Spleen (tissue), 7 donors: ENCODE measurements around the gene SCIMP.
"Not testable (repeated sequence)": the region's sequence is repeated elsewhere in the genome, so short reads cannot be mapped to it uniquely, and the experiment has no call there.

Experiments
- CTCF ChIP-seq, 11 experiments: fragments of 200-600 bp in 7 of 11; fragments of 450-650 bp in 4 of 11; sonication (generic) in 4 of 11; IDR thresholded peaks in 8 of 11; conservative IDR thresholded peaks in 3 of 11; 1 replicate in 7 of 11; 2 replicates in 4 of 11; pipeline versions ENCODE4 v1.4.0 to v1.8.0; 2016 to 2021; ENCODE audit warnings: antibody characterized with exemption in 11 of 11, inconsistent platforms in 4 of 11, mild to moderate bottlenecking in 1 of 11
- POLR2A ChIP-seq, 3 donors: fragments of 450-650 bp; IDR thresholded peaks; one replicate each; pipeline ENCODE4 v1.5.1; 2017; ENCODE audit warnings: antibody characterized with exemption in 3 of 3, mild to moderate bottlenecking in 1 of 3
- POLR2AphosphoS5 ChIP-seq, 3 donors: sonication (generic); formaldehyde crosslinking; IDR thresholded peaks; one replicate each; pipeline ENCODE4 v1.5.1; 2017; ENCODE audit warnings: antibody characterized with exemption in 3 of 3
- donor health status: DM: no; HTN: no; CAD: no; lungs with moderate emphysema.
- donor health status: DM: no; HTN: no; CAD: no.
- donor health status: DM: no; HTN: no; CAD: no.

GRCh38 chr17:5239769-5240168 lies 5.1 kb upstream of the SCIMP start:
- TF ChIP-seq POLR2AphosphoS5 (IDR thresholded peaks at IDR 0.05); POLR2A (IDR thresholded peaks at IDR 0.05); CTCF (IDR thresholded peaks at IDR 0.05 in 8 of 11, conservative IDR thresholded peaks at IDR 0.05 in 3 of 11): not testable (repeated sequence)
